ENCODE measurements around the gene NPTX2. TPM values are rescaled to one million over a fixed set of nuclear protein-coding genes. Genes with fewer than 3 reads are reported as not detected.

NPTX2 gene, protein sequence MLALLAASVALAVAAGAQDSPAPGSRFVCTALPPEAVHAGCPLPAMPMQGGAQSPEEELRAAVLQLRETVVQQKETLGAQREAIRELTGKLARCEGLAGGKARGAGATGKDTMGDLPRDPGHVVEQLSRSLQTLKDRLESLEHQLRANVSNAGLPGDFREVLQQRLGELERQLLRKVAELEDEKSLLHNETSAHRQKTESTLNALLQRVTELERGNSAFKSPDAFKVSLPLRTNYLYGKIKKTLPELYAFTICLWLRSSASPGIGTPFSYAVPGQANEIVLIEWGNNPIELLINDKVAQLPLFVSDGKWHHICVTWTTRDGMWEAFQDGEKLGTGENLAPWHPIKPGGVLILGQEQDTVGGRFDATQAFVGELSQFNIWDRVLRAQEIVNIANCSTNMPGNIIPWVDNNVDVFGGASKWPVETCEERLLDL
- total RNA-seq (2022; extraction: Qiagen RNA extraction; ENCODE audit: low read depth): 0.08 to 0.24 TPM (median 0.14 TPM) in 5 replicates

DNA sequence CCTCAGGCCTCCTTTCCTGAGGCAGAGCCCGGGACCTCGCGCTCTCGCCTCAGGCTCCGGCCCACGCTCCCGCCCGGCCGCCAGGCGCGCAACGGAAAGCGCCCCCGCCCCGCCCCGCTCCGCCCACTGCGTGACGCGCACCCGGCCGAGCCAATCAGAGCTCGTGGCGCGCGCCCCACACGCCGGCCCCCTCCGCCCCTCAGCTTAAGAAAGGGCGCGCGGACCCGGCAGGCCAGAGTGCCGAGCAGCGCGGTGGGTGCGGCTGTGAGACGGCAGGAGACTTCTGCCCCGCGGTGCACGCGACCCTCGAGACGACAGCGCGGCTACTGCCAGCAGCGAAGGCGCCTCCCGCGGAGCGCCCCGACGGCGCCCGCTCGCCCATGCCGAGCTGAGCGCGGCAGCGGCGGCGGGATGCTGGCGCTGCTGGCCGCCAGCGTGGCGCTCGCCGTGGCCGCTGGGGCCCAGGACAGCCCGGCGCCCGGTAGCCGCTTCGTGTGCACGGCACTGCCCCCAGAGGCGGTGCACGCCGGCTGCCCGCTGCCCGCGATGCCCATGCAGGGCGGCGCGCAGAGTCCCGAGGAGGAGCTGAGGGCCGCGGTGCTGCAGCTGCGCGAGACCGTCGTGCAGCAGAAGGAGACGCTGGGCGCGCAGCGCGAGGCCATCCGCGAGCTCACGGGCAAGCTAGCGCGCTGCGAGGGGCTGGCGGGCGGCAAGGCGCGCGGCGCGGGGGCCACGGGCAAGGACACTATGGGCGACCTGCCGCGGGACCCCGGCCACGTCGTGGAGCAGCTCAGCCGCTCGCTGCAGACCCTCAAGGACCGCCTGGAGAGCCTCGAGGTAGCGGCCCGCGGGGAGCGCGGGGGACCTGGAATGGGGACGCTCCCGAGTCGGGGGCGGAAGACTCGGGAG lies at the start of gene NPTX2:
NPTX2 (plus strand) TSS at position 235 of the 909 bp plus-strand sequence; CDS start at position 412, 177 bp downstream.

Other genes with a start within 250 kb of the NPTX2 start
- gene BAIAP2L1, start 216.2 kb upstream of the NPTX2 start, total RNA-seq (2022; extraction: Qiagen RNA extraction; ENCODE audit: low read depth): 47.0 to 56.0 TPM (median 51.7 TPM) in 5 replicates

Measured in A549 treated with ZK216348 at 1 μM for 4 hours (cell line).